GM21717 (cell line): ENCODE measurements around the gene CAMK2A.

Experiments
- ATAC-seq: cut with Tn5 transposase; IDR thresholded peaks from one replicate; pipeline ENCODE4 v1.9.1; 2021; ENCODE audit warnings: mild to moderate bottlenecking, moderate library complexity; ENCODE audit not compliant: unreplicated experiment

CAMK2A gene

DNA sequence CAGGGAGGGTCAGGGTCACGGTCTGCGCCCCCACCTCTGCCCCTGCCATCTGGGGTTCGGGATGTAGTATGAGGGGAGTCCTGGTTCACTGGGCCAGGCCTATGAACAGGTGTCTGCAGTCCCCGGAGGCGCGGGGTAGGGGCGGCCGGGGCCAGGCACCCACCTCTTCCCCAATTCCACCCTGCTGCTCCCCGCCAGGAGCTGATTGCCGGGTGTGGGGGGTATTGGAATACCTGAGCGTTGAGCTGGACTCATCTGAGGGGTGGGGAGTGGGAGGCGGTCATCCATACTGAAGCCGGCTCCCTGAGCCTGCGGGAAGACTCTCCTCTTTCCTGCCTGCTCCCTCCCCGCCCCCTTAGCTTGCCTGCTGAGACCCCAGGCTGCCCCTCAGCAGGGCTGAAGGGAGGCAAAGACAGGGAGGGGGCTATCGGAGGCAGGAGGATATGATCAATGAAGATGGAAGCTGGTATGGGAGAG is 99.0 kb downstream of the CAMK2A start:
- ATAC-seq = no peak

DNA sequence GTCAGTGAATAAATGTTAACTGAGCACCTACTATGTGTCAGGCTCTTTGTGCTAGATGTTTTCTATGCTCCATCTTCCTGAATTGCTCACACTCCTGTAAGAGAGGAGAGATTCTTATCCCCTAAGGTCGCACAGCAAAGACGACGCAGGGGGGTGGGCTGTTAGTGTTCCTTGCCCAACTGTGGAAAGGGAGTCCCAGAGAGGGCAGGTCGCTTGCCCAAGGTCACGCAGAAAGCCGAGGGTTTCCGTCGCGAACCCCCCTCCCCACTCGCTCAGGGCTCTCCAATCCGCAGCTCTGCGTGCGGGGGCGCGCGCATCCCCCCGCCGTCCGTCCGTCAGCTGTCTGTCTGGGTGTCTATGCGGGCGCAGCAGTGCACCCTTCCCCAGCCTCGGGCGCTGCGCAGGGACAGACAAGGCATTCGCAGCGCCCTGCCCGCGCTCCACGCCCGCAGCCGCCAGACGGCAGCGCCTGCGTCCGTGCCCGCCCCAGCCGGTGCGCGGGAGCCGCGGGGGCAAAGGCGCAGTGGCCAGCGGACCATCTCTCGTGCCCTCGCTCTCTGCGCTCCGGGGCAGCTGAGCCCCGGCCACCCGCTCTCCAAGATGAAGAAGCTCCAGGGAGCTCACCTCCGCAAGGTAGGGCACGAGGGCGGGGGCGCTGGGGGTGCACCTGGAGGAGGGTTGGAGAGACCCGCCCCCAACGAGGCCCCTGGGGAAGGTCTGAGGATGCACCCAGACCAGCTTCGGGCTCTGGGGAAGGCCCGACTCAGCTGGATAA is 99.7 kb downstream of the CAMK2A start, which contains the start of gene SLC6A7:
TSS of gene SLC6A7 (plus strand) at position 335 of the 775 bp plus-strand sequence. CDS start at position 601, 266 bp downstream.
- no peak for ATAC-seq

- ATAC-seq = no peak
Observed at GRCh38 chr5:150189326-150189725, 100.2 kb downstream of the CAMK2A start.

- ATAC-seq = no peak
Observed at GRCh38 chr5:150188146-150188842, 101.3 kb downstream of the CAMK2A start.

DNA sequence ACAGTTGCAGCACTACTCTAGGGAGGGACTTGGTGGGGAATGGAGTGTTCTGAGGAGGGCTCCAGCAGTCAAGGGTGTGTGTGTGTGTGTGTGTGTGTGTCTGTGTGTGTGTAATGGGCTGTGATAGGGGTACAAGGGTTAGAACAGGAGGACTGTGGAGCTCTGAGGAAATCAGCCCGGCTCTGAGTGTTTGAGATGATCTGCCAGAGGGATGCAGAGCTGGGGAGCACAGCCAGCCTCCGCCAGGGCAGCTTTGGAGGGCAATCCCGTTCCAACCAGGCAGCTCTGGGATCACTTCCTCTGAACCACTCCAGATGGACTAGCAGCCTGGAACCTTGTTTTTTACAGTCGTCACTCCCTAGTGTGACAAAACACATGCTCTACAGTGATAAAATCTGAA is 102.7 kb downstream of the CAMK2A start:
- no peak for ATAC-seq

GRCh38 chr5:150186137-150186536 is 103.4 kb downstream of the CAMK2A start:
- ATAC-seq = no peak

DNA sequence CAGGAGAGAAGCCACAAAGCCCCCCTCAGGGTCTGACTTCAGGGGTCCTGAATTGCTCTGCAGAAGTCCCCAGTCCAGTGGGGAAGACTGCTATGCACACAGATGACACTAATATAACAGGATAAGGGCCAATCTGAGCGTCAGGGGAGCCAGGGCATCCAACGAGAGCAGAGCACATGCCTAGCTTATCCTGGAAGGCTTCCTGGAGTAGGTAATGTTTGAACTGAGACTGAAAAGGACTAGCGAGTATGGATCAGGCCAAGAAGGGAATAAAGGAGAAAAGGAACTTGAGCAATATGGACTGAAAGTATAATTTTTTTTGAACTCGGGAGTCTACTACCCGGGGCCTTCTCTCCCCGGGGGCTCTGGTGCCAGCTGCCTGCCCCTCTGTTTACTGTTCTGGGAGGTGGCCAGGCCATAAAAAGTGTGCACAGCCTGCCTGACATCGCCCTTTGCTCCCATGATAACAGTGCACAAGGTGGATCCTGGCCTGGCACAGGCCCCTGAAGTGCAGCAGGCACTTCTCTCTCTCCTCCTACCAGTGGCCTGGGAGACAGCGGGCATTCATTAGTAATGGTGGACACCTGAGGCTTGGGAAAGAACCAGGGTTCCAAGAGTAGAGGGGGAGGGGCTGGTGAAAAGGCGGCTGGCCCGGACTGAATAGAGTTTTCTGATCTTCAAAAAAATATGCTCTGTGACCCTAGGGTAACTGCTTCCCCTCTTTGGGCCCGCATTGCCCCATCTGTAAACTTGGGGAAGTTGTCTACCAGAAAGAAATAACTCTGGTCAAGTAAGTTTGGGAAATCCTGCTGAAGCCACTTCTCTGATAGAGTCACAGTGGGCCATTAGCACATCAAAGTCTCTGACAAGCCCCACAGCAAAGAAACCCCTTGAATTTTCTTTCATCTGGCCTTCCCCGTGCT is 104.3 kb downstream of the CAMK2A start:
- no peak for ATAC-seq

DNA sequence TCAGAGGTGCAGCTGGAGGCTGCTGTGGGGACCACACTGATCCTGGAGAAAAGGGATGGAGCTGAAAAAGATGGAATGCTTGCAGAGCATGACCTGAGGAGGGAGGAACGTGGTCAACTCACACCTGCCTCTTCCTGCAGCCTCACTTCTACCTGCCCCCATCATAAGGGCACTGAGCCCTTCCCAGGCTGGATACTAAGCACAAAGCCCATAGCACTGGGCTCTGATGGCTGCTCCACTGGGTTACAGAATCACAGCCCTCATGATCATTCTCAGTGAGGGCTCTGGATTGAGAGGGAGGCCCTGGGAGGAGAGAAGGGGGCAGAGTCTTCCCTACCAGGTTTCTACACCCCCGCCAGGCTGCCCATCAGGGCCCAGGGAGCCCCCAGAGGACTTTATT is 105.6 kb downstream of the CAMK2A start:
- ATAC-seq = no peak

DNA sequence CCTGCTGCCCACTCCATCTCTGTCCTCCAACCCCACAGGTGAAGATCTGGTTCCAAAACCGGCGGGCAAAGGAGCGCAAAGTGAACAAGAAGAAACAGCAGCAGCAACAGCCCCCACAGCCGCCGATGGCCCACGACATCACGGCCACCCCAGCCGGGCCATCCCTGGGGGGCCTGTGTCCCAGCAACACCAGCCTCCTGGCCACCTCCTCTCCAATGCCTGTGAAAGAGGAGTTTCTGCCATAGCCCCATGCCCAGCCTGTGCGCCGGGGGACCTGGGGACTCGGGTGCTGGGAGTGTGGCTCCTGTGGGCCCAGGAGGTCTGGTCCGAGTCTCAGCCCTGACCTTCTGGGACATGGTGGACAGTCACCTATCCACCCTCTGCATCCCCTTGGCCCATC is 106.1 kb downstream of the CAMK2A start:
- no peak for ATAC-seq

GRCh38 chr5:150182774-150183173 is 106.8 kb downstream of the CAMK2A start:
- no peak for ATAC-seq

DNA sequence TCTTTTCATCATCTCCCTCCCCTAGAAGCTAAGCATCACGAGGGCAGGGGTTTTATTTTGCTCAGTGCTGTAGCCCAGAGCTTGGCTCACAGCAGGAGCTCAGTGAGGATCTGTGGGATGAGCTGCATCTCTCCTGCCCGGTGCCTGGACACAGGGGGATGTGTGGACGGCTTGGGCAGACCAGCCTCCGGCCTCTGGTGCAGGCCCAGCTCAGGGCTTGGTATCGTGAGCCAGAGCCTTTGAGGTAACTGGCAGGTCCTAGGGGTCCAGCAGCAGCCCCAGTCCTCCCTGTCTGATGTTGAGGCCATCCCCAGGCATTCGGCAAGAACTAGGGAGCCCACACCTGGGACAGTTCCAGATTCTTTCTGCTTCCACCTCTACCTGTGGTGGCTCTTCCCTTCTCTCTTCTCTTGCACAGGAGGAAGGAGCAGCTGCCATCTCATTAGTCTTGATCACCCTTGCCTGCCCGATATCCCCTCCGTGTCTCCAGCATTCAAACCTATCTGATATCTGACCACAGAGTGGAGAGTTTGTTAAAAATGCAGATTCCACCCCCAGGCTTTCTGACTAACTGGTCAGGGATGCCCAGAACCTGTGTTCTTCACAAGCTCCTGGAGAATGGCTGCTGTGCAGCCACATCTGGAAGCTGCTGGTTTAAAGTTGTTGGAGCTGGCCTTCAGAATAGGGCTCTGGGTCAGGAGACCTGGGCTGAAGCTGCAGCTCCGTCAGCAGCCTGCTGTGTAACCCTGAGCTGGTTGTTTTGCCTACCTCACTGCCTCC is 107.6 kb downstream of the CAMK2A start:
- ATAC-seq = no peak

GRCh38 chr5:150181027-150181426 is 108.5 kb downstream of the CAMK2A start:
- no peak for ATAC-seq

- no peak for ATAC-seq
Observed at GRCh38 chr5:150180241-150181026, 109.1 kb downstream of the CAMK2A start.

- no peak for ATAC-seq
Observed at GRCh38 chr5:150179019-150179620, 110.5 kb downstream of the CAMK2A start.

DNA sequence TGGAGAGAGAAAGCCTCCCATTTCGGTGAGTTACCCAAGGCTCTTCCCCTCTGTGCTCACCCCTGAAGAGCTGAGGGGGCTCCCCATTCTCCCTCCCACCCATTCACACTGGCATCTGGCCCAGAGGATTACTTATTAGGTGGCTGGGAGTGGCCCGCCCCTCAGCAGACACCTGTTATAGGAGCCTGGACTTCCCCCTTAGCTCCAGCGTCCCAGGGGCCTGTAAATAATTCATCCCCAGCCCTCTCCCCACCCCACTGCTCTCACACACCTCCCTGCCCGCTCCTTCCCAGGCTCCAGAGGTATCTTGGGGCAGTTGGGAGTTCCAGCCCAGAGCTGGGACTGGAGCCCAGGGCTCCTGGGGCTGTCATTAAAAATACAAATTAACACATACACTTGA is 111.3 kb downstream of the CAMK2A start:
- ATAC-seq = no peak

DNA sequence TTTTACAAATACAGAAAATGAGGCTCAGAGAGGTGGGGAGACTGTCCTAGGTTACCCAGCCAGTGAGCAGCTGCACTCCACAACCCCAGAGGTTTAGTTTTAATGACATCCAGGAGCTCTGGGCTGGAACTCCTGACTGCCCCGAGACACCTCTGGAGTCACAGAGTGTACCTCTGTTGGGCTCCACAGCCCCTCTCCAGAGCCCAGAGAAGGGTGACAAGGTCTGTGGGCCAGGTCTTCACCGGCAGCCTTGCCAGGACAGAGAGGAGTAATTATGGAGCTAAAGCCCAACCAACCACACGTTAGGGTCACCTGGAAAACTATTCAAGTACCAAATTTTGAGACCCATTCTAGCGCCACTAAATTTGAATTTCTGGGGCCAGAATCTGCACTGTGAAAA is 111.9 kb downstream of the CAMK2A start:
- no peak for ATAC-seq

- no peak for ATAC-seq
Observed at GRCh38 chr5:150176745-150177477, 112.7 kb downstream of the CAMK2A start.

DNA sequence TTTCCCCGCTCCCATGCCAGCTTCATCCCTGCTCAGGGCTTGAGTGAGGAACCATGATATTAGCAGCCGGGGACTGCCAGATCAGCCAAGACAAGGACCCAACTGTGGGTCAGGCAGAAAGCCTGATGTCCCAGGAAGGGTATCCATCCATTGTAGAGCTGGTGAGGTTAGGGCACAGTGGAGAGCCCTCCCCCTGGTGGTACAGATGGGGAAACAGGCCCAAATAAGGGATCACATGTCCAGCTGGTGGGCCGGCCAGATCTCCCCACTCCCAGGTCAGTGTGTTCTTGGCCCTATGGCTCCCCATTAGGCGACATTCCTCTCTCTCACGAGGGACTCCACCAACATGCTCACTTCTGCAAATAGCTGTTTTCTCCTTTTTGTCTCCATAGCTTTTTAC is 114.0 kb downstream of the CAMK2A start:
- ATAC-seq = no peak
